Measurements from ENCODE around the gene CTAG2. TPM values are rescaled to one million over a fixed set of nuclear protein-coding genes. Genes with fewer than 3 reads are reported as not detected.

Gene CTAG2
- total and polyA plus RNA-seq, 4 donors = not detected

GRCh38 chrX:154655346-154655745 lies 2.0 kb upstream of the CTAG2 start:
- DNase-seq (ENCODE audit: low spot score) = no peak
- Histone ChIP-seq H3K4me3 (ENCODE audit: low read depth in 1 of 3, low read length in 3 of 3) (no peak overlapping the region), H3K36me3 (ENCODE audit: control insufficient read depth in 4 of 4, insufficient read depth in 3 of 4, low read depth in 1 of 4, low read length in 3 of 4) (no peaks in the 10 kb centered on the region), H3K27me3 (ENCODE audit: control insufficient read depth in 4 of 4, insufficient read depth in 4 of 4, low read length in 3 of 4) (no peaks in the 10 kb centered on the region), H3K27ac (ENCODE audit: low read depth in 1 of 2, low read length in 2 of 2) (no peak overlapping the region), H3K9ac (ENCODE audit: low read depth in 1 of 2, low read length in 2 of 2) (no peak overlapping the region), H3K4me1 (ENCODE audit: control insufficient read depth in 4 of 4, insufficient read depth in 4 of 4, low read length in 3 of 4) (no peaks in the 10 kb centered on the region), H3K9me3 (ENCODE audit: control insufficient read depth in 4 of 4, low read length in 3 of 4) (no peaks in the 10 kb centered on the region)
- no peak for TF ChIP-seq NR2F2 (IDR thresholded peaks at IDR 0.05)
- TF ChIP-seq YY1 (IDR thresholded peaks at IDR 0.05) = no peak
- TF ChIP-seq RAD21 (IDR thresholded peaks at IDR 0.05) = no peak
- no peak for TF ChIP-seq MAX (IDR thresholded peaks at IDR 0.05)
- TF ChIP-seq GABPA (IDR thresholded peaks at IDR 0.05 in 1 of 2, conservative IDR thresholded peaks at IDR 0.05 in 1 of 2) = no peak
- TF ChIP-seq REST (IDR thresholded peaks at IDR 0.05) = no peak
- TF ChIP-seq EGR1 (IDR thresholded peaks at IDR 0.05; ENCODE audit: low read depth in 2 of 2) = no peak
- no peak for TF ChIP-seq FOXA1 (IDR thresholded peaks at IDR 0.05)
- no peak for TF ChIP-seq JUND (IDR thresholded peaks at IDR 0.05)
- TF ChIP-seq ZBTB33 (IDR thresholded peaks at IDR 0.05) = no peak
- no peak for TF ChIP-seq SP1 (IDR thresholded peaks at IDR 0.05)
- no peak for TF ChIP-seq RXRA (IDR thresholded peaks at IDR 0.05)
- TF ChIP-seq HNF4A (conservative IDR thresholded peaks at IDR 0.05) = no peak
- TF ChIP-seq HNF4G (IDR thresholded peaks at IDR 0.05) = no peak
- no peak for TF ChIP-seq CTCF (IDR thresholded peaks at IDR 0.05; ENCODE audit: low read depth, low read length, missing input control)
- TF ChIP-seq TAF1 (conservative IDR thresholded peaks at IDR 0.05) = no peak
- TF ChIP-seq ATF3 (IDR thresholded peaks at IDR 0.05) = no peak
- TF ChIP-seq FOXA2 (IDR thresholded peaks at IDR 0.05) = no peak
- WGBS = 83% methylated on average over 6 of the region's 6 CpGs

Measured in liver (tissue), 9 donors.